HG03108 (cell line): Measurements from ENCODE around the gene RBM15B.

Experiments used
- ATAC-seq: cut with Tn5 transposase; IDR thresholded peaks from one replicate; pipeline ENCODE4 v1.9.1; 2021; ENCODE audit warnings: moderate library complexity; ENCODE audit not compliant: unreplicated experiment

The RBM15B gene

DNA sequence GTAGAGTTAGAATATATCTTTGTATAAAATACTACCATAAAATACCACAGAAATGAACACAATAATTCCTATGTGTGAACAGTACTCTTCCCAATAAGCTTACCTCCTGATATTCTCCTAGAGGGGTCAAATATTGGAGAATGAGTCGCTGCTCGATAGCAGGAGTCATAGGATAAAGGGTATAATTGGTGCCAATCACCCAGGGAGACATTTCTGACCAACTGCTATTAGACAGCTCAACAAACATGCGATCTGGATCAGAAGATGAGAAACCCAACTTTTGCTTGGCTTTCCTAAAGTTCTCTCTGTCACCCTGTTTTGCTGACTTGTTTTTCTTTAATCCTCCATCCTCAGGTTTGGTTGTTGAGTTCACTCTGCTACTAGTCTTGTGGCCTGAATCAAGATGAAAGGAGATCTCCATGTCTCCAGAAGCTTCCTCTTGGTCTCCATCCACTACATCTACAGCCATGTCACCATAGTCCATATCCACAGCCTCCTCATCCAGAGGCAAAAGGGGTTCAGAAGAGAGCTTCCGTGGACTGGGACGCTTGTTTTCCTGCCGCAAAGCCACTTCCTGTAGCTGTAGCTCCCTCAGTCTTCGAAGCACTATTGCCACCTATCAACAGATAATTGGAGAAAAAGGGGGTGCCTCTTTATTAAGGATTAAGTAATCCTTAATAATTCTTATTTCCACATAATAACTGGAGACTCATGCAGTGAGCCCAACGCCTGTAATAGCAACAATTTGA lies 50.4 kb downstream of the RBM15B start:
- ATAC-seq = no peak

DNA sequence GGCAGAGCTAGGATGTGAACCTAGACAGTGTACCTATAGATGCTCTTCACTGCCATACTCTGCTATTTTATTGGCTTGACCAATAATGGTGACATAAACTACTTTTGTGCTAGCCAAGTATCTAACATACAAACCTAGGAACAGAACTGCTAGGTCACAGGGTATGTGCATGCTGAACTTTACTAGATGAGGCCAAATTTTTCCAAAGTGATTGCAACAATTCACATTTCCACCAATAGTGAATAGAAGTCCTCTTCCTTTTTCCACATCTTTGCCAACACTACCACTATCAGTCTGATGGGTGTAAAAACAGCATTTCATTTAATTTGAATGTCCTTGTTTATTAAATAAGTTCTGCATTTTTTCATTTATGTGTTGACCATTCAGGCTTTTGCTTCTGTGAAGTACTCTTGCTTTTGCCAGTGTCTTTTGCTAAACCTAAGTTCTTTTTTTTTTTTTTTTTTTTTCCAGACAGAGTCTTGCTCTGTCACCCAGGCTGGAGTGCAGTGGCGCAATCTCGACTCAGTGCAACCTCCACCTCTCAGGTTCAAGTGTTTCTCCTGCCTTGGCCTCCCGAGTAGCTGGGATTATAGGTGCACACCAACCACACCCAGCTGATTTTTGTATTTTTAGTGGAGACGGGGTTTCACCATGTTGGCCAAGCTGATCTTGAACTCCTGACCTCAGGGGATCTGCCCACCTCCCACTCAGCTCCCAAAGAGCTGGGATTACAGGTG lies 54.6 kb downstream of the RBM15B start:
- no peak for ATAC-seq
